ENCODE data around the gene TFDP1.

GRCh38 chr13:113599391-113599790 is 14.8 kb downstream of the TFDP1 start:
- TF ChIP-seq EZH2 (IDR thresholded peaks at IDR 0.05; ENCODE audit: low read length, missing control alignments) (no peak), CTCF (conservative IDR thresholded peaks at IDR 0.05 in 1 of 2, IDR thresholded peaks at IDR 0.05 in 1 of 2; ENCODE audit: low read depth in 1 of 2, low read length in 2 of 2) (no peak)

All from fibroblast of lung (primary cell).